Activated CD4-positive, alpha-beta T cell treated with anti-CD3 and anti-CD28 coated beads, Interleukin-2, amount 50 U/mL, for 16 hours (primary cell): ENCODE results near the gene APCDD1L.
A peak's percentile ranks its signal among the peaks of the same experiment; 100 is the strongest.

Source experiments
- DNase-seq: peaks from one replicate; pipeline ENCODE4 v3.0.0-alpha.2; 2020

The APCDD1L gene

DNA sequence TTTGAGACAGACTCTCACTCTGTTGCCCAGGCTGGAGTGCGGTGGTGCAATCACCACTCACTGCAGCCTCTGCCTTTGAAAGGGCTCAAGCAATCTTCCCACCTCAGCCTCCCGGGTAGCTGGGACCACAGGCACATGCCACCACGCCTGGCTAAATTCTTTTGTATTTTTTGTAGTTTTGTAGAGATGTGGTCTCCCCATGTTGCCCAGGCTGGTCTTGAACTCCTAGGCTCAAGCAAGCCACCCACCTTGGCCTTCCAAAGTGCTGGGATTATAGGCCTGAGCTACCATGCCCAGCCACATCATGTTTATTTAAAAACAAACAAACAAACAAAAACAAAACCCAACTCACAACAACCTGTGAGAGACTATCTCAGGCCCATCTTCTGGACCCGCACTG, 29.7 kb upstream of the APCDD1L start:
- DNase-seq: no peak

DNA sequence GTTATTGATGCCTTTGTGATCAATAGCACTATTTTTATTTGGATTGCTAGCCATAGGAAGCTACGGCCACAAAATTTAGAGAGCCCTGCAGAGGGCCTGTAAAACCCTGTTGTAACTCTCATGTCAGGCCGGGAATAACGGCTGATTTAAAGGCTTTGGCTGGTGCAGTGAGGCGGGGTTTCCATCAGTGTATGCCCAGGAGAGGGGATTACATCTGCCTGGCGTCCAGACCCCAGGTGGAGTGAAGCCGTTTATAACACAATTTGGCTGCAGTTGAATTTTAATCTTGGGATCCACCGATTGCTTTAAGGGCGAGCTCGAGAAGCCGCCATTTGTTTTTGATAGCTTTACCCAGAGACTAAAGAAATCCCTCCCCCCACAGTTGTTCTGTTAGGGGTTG, 29.1 kb upstream of the APCDD1L start:
- DNase-seq: no peak

GRCh38 chr20:58543274-58543673, 28.1 kb upstream of the APCDD1L start:
- no peak for DNase-seq

DNA sequence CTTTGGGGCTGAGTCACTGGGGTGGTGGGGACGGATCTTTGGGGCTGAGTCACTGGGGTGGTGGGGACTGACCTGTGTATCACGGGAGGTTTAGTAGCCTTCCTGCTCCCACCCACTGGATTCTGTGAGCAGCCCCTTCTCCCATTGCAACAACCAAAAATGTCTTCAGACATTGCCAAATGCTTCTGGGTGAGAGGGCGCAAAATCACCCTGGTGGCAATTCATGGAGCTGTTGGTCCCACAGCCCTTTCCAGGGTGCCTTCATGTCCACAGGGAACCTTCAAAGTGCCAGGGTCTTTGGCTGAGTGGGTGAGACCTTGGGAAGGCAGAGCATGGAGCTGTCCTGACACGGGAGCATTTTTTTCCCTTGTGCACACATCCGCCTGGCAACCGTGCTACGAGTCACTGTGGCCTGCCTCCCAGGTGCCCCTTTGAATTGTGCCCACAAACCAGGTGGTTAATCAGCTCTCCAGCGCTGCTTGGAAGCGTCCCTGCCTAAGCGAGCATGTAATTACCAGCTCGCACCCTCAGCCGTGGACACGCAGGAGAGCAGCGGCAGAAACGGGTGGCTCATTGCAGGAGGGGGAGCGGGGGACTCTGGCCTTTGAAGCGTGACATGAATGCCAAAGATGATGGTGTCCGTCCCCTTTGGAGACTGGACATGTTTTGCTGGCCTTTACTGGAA, 27.4 kb upstream of the APCDD1L start:
- DNase-seq: no peak

DNA sequence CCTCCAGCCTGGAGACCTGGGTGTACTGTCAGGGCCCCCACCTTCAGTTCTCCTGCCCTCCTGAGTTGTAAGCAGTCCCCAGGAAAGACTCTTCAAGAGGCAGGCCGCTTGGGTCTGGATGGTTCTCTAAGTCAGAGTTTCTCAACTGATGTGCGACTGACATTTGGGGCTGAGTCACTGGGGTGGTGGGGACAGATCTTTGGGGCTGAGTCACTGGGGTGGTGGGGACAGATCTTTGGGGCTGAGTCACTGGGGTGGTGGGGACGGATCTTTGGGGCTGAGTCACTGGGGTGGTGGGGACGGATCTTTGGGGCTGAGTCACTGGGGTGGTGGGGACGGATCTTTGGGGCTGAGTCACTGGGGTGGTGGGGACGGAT, 26.8 kb upstream of the APCDD1L start:
- DNase-seq: peak; percentile 15

- no peak for DNase-seq
Measured at GRCh38 chr20:58538752-58539151, 23.6 kb upstream of the APCDD1L start.

- no peak for DNase-seq
Measured at GRCh38 chr20:58537831-58538230, 22.6 kb upstream of the APCDD1L start.

DNA sequence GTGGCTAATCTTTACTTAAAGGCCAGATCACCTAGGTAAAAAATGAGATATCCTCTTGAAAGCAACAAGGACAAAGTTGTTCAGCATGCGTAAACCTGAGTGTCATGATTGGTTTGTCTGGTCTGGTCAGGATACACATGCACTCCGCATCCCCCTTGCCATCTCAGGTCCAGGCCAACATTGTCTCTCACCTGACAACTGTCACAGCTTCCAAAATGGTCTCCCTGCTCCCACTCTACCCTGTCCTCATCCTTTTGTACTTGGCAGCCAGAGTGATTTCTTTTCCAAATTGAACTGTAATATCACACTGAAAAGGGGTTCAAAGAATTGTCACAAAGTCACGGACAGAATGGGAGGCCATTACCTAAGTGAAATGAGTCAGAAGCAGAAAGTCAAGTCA, 21.1 kb upstream of the APCDD1L start:
- no peak for DNase-seq

- no peak for DNase-seq
Measured at GRCh38 chr20:58531657-58532056, 16.5 kb upstream of the APCDD1L start.

- no peak for DNase-seq
Measured at GRCh38 chr20:58531063-58531462, 15.9 kb upstream of the APCDD1L start.

DNA sequence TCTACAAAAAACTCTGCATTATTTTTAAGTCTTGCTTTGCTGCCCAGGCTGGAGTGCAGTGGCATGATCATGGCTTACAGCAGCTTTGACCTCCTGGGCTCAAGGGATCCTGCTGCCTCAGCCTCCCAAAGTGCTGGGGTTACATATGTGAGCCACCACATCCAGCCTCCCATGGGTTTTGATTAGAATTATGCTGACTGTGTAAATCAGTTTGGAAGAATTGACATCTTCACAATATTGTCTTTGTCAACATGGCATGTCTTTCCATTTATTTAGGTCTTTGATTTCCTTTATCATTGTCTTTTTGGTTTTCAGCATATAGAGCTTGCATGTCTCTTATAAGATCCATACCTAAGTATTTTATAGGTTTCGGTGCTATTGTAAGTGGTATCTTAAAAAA, 13.2 kb upstream of the APCDD1L start:
- DNase-seq: no peak

GRCh38 chr20:58526411-58526810, 11.2 kb upstream of the APCDD1L start:
- DNase-seq: no peak

DNA sequence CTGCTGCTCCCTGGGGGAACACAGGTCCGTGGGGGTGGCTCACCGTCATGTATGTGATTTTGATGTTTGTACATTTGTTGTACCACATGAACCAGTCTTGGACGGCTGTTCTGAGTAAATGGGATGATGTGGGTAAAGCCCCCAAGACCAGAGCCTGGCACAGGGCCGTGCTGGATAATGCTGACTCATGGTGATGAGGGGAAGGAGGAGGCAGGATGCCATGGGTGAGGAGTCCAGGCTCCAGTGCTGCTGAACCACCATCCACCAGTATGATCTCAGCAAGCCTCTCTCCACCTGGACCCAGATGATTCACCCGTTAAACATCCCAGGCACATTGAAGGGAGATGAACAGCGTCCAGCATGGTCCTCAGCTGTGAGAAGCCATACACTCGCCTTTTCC, 9.6 kb upstream of the APCDD1L start:
- no peak for DNase-seq

GRCh38 chr20:58523971-58524315, 8.7 kb upstream of the APCDD1L start:
- DNase-seq: no peak

GRCh38 chr20:58523072-58523970, 8.1 kb upstream of the APCDD1L start:
- no peak for DNase-seq

DNA sequence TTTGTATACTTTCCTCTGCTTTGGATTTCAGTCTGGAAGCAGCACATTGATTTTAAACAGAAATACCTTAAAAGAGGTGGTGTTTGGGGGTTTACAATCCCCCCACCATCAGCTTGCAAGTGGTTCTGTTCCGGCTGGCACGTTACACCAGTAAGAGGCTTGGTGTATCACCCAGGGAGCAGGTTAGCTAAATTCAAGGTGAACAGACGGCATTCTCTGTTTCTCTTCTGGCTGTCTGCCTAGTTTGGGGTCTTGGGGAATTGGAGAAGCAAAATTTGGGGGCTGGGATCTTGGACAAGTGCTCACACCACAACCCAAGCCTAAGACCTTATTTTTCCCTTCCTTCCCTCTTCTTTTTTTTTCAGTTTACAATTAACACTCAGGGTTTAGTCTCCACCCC, 7.5 kb upstream of the APCDD1L start:
- no peak for DNase-seq

DNA sequence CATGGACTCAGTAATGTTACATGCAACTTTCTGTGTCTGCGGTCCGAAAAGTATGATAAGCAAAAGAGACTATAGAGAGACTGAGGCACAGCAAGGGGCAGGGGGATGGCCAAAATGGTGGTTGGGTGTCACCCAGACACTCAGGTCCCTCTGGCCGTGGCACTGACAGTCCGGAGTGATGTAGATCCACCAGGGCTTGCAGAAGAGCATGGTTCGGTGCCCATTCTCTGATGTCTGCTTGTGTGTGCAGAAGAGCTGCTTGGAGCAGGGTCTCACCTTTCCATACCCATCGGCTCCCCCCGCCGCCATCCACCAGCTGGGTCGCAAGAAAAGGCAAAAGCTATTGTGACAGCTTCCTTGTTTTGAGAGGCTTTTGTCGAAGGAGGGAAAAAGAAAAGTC, 6.6 kb upstream of the APCDD1L start:
- DNase-seq: no peak

DNA sequence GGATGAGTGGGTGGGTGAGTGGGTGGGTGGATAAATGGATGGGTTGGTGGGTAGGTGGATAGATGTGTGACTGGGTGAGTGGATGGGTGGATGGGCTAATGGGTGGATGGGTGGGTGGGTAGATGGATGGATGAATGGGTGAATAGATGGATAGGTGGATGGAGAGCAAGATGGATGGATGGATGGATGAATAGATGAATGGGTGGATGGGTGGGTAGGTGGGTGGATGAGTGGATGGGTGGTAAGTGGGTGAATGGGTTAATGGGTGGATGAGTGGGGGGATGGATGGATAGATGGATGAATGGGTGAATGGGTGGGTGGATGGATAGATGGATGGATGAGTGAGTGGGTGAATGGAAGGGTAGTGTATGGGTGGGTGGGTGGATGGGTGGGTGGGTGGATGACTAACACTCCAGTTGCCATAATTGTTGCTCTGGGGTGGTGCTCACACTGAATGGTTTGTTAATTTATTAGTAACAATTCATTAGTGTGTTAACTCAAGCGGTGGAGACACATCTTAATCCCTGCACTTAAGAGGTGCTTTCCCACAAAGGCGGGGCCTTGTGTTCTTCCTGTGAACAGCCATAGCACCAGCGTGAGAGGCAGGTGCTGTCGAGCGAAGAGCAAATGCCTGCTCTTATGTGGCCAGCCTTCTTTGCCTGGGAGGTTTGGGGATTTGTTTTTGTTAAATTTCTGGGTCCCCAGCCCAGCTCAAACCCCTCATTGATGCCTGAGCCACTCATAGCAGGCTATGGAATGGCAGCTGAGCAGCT, 4.9 kb upstream of the APCDD1L start:
- no peak for DNase-seq

DNA sequence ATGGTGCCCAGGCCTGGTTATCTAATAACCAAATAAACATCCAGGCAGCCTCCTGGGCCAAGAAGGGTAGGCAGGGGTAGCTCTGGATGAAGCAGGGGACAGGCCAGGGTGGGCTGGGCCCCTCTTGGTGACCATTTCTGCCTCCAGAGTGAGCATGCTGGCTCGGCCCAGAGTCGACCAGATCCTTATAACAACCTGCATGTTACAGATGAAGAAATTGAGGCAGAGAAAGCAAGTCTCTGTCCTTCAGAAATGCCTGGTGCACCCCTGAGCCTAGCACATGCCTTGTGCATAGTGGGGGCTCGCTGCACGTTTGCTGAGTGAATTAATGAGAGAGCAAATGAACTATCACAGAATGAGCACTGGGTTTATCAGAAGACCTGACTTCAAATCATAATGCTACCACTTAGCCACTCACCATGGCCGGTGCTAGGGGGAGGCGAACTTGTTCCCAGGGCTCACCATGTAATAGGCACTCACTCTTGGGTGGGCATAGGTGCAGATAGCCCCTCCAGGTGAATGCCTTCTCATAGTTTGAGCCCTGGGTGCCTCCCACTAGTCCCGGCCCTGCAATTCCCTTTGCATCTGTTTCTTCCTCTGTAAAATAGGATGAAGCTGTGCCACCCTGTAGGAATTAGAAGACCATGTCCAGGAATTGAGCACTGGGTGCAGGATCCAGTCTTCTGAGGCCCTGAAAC, 3.8 kb upstream of the APCDD1L start:
- DNase-seq: no peak

- DNase-seq: no peak
Measured at GRCh38 chr20:58518387-58518786, 3.2 kb upstream of the APCDD1L start.

DNA sequence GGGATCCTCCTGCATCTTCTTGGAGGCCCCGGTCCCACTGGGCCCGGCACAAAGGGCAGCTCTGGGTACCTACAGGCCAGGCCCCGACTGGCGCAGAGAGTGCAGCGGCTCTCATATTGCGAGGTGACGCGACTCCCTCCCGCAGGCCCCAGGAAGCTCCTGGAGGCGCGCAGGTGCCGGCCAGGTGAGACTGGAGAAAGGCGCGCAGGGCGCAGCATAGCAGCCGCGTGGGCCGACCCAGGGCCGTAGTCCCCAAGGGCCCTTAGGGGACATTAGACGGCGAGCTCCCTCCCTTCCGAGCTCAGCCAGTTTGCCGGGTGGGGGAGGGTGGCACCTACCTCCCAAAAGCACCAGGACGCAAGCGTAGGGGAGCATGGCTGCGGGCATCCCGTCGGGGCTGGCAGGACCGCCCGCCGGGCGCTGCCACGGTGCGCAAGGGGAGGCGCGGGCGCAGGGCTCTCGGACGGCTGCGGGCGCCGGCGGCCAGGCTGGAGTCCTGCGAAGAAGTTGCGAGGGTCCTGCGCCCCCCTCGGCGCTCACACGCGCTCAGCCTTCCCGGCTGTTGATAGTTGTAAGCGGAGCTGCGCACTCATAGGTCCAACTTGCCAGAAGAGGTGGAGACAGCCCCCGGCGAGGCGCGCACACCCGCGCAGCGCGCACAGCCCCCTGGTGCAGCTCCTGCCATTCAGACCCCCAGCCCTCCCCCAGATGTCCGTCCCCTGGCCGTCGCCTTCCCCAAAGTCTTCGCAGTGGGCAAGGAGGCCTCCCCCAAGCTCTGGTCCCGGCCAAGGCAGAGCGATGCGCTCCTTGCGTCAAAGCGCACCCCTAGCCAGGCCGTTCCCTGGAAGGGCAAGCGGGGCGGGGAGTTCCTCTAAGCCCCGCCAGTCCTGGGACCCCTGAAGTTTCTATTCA, 622 bp downstream of the APCDD1L start:
- DNase-seq: no peak
